M059J (cell line): Measurements from ENCODE around the gene GPR39. TPM values are rescaled to one million over a fixed set of nuclear protein-coding genes. Genes with fewer than 3 reads are reported as not detected.
"Not testable (repeated sequence)": the region's sequence is repeated elsewhere in the genome, so short reads cannot be mapped to it uniquely, and the experiment has no call there.

Experiments used
- DNase-seq: peaks from one replicate; pipeline ENCODE4 v3.0.0-alpha.2; 2012; ENCODE audit warnings: low read depth
- total RNA-seq: library from RNA; depleted of rRNA; stranded (reverse); fragments of >200 nt; shearing (Covaris generic); gene quantifications from 2 replicates; pipeline ENCODE4 v1.2.3, GENCODE V29; 2014; rRNA removed

The GPR39 gene
- total RNA-seq = 8.2 and 10.7 TPM in 2 replicates

DNA sequence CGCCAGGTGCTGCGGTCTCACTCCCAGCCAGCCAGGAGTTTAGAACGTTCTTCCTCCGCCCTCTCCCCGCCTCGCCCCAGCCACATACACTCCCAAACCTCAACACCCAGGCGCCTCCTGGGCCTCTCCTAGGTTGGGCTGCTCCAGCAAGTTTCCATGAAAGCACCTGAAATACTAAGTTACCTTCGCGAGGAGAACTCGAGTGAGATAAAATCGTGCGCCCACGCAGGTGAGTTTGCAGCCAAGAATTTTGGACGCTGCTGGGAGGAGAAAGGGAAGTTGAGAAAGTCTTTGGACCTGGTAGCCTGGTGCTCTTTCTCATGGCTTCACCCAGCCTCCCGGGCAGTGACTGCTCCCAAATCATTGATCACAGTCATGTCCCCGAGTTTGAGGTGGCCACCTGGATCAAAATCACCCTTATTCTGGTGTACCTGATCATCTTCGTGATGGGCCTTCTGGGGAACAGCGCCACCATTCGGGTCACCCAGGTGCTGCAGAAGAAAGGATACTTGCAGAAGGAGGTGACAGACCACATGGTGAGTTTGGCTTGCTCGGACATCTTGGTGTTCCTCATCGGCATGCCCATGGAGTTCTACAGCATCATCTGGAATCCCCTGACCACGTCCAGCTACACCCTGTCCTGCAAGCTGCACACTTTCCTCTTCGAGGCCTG is at the start of gene GPR39:
TSS of gene GPR39 (plus strand) at position 83 of the 673 bp plus-strand sequence.
- DNase-seq = no peak

DNA sequence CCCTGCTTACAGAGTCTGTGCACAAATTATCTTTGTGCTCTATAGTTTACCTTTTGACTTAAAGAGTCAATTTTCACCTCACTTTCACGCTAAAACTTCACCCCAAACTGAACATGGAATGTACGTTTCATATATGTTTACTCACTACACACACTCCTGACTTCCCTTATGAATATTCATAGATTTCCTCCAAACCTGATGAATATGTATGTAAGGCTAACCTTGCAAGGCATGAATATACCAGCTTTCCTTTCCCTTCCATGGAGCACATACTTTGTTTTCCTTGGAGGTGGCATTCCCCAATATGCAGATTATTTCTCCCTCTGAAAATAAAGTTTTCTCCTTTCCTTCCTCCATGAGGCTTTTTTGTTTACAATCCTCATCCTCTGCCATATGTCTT is 48.4 kb upstream of the GPR39 start:
- DNase-seq = no peak

- DNase-seq = no peak
Measured at GRCh38 chr2:132372276-132372675, 44.3 kb upstream of the GPR39 start.

GRCh38 chr2:132373391-132374135 is 43.0 kb upstream of the GPR39 start:
- peak; percentile 68 for DNase-seq

GRCh38 chr2:132374151-132374550 is 42.5 kb upstream of the GPR39 start:
- no peak for DNase-seq

GRCh38 chr2:132374551-132374950 is 42.1 kb upstream of the GPR39 start:
- peak; percentile 71 for DNase-seq

DNA sequence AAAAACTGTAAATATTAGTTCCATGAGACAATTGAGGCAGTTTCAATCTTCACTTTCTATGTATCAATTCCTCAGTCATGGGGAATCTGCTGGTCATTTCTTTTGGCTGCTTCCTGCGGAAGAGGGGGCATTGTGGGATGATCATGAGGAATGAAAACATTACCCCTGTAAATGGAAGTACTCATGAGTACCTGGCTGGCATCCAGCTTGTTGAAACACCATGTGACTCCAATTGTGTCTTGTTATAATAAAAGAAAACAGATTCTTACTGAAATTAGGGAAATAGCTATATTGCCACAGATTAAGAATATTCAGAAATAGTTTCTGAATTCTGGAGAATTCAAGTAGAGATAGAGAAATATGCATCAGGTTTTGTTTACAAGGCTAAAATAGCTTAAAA is 41.6 kb upstream of the GPR39 start:
- peak; percentile 41 for DNase-seq

GRCh38 chr2:132381376-132381775 is 35.2 kb upstream of the GPR39 start:
- DNase-seq = no peak

DNA sequence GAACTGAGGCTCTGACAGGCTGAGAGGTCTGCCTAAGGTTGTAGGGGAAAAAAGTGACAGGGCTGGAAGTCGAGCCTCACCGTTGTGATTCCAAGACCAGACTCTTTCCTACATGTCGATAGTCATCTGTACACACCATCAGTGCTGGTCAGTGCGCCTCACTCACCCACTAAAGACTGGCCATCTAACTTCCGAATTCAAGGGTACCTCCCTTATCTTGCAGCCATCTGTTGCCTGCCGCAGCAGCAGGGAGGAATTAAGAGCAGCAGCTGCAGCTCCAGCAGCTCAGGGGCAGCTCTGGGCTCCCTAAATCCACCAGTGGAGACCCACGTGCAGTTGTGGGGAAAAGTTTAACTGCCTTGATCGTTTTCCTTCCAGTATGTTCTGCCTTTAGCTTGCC is 32.6 kb upstream of the GPR39 start:
- no peak for DNase-seq

GRCh38 chr2:132384491-132385151 is 32.0 kb upstream of the GPR39 start:
- DNase-seq = no peak

GRCh38 chr2:132387126-132387525 is 29.5 kb upstream of the GPR39 start:
- DNase-seq = no peak

GRCh38 chr2:132390076-132390475 is 26.5 kb upstream of the GPR39 start:
- DNase-seq = no peak

DNA sequence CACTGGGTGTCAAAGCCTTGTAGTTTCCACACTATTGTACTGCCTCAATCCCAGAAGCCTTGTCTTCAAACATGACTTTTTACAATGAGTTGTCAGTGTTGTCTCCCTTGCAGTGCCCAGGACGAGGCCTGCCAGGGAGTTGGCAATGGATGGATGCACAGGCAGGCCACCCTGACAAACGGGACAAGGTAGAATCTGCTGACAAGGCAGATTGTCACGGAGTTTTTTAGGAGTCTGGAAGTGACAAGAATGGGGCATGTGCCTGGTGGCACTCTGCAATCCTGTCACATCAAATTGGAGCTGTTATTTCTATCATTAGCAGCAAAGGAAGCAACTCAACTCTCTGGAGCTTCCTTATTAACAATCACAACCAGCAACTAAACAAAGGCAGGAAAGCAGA is 25.2 kb upstream of the GPR39 start:
- no peak for DNase-seq

DNA sequence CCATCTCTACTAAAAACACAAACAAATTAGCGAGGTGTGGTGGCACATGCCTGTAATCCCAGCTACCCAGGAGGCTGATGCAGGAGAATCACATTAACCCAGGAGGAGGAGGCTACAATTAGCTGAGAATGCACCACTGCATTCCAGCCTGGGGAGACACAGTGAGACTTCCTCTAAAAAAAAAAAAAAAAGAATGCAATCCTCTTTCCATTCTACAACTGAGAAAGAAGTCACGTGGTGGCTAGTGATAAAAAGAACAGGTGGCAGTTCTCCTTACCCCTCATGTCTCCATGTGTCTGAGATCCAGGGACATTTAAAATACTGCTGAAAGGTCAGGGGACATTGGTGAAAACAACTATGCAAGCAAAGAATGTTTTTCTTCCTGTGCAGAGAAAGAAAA is 24.4 kb upstream of the GPR39 start:
- no peak for DNase-seq

DNA sequence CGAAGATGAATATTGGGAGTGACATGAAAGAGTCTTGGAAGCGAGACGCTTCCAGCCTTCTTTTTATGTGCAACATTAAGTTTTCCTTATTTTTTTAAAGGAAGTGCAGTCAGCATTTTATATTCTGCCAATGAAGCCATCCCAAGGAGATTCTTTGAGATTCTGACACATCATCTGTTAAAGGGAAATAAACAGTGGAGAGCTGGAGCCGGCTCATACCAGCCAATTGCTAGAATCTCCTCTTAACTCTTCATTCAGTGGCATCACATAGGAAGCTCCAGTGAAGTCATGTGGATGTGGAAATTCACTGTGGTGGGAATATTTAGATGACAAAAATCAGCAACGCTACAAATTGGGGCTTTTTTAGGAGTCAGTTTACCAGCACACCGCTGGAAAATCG is 23.7 kb upstream of the GPR39 start:
- no peak for DNase-seq

- DNase-seq = not testable (repeated sequence)
Measured at GRCh38 chr2:132397042-132397441, 19.6 kb upstream of the GPR39 start.

- peak; percentile 76 for DNase-seq
Measured at GRCh38 chr2:132400169-132400900, 16.3 kb upstream of the GPR39 start.

GRCh38 chr2:132400901-132401240 is 15.7 kb upstream of the GPR39 start:
- DNase-seq = no peak

DNA sequence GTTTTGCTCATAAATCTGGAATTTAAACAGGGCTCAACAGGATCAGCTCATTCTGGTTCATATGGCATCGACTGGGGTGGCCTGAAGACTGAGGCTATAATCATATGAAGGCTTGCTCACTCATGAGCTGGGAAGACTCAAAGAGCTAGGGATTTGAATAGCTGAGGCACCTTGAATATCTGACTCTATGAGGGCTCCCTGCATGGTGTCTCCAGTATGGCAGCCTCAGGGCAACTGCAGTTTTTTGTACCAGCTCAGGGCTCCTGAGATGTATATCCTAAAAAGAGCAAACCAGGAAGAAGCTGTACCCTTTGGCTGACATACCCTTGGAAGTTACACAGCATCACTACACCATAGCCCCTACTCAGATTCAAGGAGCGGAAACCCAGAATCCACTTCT is 15.3 kb upstream of the GPR39 start:
- no peak for DNase-seq

DNA sequence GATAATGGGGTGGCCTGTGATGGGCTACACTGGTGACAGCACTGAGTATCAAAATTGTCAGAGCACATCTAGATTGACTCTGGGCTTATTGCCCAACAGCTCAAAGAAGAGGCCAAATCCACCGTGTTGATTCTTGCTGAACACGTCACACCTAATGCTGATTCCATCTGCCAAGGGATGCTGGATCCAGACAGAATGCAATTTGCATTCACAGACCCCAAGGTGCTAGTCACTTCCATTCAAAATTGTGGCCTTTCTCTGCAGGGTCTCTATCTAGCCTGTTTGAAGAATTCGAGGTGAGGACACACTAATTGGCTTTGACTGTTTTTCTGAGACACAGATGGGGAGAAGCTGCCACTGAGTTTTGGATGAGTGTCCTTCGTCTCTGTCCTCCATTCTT is 13.5 kb upstream of the GPR39 start:
- DNase-seq = no peak

DNA sequence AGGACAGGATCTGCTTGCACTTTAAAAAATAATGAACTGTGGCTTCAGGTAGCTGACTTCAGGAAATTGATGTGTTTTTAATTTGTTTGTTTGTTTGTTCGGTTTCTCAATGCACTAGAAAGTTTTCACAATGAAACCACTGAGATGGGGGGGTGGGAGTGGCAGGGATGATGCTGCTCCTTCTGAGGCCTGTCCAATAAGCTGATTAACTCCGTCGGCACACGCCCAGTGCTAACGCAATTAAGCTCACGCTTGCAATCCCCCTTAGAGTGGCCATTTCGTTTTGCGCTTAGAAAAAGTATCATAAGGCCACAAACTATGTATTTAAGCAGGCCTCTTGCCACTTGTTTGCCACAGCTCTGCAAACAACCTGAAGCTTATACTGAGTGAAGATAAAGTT is 12.5 kb upstream of the GPR39 start:
- no peak for DNase-seq

GRCh38 chr2:132407784-132408183 is 8.8 kb upstream of the GPR39 start:
- no peak for DNase-seq
